ENCODE data around the gene DMD.

DMD gene

GRCh38 chrX:31320740-31321139 is 1890.6 kb downstream of the DMD start:
- peak in 1 of 2 experiments; percentile 52 for DNase-seq

DNA sequence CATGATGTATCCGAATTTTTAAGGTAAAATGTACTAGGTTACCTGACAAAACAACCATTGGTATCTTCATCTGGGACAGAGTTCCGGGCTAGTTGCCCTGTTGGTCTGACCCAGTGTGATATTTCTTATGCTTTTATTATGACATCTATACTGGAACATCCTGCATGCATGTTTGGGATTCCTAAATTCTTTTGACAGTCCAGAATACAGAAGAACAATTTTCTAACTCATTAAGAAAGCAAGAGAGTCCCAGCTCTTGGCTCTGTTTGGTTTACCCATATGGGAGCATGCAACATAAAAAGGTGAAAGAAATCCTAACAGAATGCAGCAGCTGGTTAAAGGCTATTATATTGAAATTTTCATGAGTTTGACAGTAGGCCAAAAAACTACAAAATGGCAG is 1891.8 kb downstream of the DMD start:
- no peak for DNase-seq

GRCh38 chrX:31318866-31319265 is 1892.5 kb downstream of the DMD start:
- no peak for DNase-seq

DNA sequence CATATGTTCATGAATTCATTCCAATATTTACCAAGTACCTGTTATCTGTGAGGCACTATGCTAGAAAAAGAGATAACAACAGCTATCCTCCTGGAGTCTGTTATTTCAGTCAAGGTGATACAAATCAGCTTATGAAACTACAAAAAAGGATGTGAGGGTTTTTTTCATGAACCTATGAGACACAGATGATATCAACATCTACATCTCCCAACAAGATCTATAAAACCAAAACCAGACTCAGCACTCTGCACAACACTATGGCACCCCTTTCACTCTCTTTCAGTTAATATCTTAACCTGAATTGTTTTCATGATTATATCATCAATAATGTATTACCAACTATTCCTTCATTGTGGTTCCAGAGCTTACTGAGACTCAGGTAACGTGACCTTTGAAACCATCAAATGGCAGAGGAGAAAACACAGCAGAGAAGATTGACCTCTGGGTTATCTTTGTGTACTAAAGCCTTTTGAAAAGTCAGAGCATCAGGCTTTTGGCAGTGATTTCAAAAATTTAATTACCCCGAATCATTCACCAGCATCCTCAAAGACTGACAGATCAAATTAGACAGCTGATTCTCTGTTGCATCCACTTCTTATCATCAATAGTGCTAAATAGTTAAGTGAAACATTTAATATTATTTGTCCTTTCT is 1894.9 kb downstream of the DMD start:
- no peak for DNase-seq

DNA sequence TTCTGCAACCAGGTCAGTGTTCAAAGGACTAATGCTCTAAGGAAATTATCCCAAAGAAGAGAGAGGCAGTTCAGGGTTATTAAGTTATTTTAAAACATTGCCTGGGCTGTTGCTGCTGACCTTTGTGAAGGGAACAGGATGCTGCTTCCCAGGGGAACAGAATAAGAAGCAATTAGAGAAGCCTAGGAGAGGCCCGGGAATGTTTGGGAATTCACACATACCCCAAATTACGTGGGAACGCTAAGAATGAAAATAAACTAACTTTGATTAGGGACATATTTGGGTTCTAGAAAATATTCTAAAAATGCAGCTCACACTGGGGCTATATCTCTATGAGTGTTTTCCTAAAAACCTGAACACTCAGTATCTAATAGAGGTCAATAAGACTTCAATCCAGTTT is 1896.4 kb downstream of the DMD start:
- DNase-seq, result no peak

DNA sequence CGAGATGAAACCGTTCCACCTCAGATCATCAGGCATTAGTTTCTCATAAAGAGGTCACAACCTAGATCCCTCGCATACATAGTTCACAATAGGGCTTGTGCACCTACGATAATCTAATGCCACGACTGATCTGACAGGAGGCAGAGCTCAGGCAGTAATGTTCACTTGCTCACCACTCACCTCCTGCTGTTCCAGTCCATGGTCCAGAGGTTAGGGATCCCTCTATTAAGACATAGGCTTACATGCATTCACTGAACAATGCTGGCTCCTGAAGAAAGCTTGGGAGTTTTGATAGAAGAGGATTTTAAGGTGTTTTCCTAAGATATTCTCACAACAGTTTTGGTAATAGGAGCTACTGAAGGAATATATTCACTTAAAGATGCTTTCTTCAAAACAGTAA is 1903.4 kb downstream of the DMD start:
- DNase-seq, result no peak

GRCh38 chrX:31302573-31303075 is 1908.7 kb downstream of the DMD start:
- DNase-seq, result no peak

DNA sequence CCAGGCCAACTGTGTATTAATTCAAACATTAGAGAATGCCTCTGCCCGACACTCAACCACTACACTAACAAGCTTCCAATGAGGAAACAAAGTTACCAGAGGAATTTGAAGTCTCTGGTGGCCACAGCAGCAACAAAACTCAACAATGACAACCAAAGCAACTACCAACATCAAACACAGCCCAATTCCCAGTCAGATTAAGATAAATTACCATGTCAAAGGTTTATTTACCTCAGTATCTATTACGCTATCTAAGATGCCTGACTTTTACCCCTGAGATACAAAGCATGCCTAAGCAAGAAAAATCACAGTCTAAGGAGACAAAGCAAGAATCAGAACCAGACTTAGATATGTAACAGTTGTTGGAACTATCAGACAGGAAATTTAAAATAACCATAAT is 1909.4 kb downstream of the DMD start:
- no peak for DNase-seq

GRCh38 chrX:31301203-31301602 is 1910.1 kb downstream of the DMD start:
- DNase-seq, result no peak

DNA sequence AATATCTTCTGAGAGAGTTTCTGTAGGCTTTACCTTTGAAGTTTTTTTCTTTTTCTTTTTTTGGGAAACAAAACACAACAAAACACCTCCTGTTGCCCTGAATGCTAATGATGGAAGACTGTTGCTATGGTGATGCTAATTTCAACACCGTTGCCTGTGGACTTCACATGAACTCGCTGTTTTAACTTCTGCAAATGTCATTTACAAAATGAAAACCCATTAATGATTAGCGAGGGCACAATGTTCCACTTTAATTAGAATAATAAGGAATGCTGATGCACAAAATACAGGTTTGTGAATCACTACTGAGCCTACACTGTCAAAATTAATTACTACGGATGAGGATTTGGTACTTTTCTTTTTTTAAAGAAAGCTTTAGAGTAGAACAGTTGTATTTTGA is 1912.4 kb downstream of the DMD start:
- no peak for DNase-seq

- DNase-seq, result no peak
These were observed 1913.5 kb downstream of the DMD start for GRCh38 chrX:31297881-31298280.

- no peak for DNase-seq
These were observed 1916.9 kb downstream of the DMD start for GRCh38 chrX:31294475-31294874.

- peak in 1 of 2 experiments; percentile 3 for DNase-seq
These were observed 1917.9 kb downstream of the DMD start for GRCh38 chrX:31293409-31293808.

DNA sequence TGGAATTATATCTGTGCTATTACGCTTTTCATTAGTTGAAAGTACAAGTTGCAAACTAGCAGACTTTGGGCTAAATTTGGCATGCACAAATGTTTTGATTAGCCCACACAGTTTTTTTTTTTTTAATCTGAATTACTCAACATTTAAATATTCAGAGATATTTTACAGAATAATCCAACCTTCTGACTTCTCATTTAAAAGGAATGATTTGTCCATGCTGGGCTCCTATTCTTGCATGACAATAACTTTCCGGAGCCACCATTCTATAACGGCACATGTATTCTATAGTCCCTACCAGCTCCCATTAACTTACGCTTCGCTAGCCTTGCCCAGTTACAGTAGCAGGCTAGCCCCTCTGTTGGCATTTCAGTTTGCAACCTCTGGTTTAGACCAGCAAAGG is 1920.2 kb downstream of the DMD start:
- DNase-seq, result no peak

DNA sequence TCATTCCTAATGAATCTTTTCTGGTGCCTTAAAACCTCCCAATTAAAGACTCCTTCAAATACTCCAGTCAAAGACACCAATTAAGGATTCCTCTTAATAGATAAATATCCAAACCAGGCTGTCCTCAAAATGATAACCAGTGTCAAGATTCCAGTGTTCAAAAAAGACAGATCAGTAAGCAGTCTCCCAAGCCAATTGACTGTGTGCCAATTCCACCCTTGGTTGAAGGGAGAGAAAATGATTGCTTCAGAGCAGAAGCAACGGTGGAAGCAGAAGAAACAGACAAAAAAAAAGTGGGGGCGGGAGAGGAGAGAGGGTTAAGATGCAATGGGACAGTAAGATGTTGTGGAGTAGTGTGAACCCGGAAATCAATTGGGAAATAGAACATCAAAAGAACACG is 1923.5 kb downstream of the DMD start:
- no peak for DNase-seq

GRCh38 chrX:31280580-31280979 is 1930.8 kb downstream of the DMD start:
- DNase-seq, result no peak

GRCh38 chrX:31279359-31279758 is 1932.0 kb downstream of the DMD start:
- peak in 1 of 2 experiments; percentile 25 for DNase-seq

DNA sequence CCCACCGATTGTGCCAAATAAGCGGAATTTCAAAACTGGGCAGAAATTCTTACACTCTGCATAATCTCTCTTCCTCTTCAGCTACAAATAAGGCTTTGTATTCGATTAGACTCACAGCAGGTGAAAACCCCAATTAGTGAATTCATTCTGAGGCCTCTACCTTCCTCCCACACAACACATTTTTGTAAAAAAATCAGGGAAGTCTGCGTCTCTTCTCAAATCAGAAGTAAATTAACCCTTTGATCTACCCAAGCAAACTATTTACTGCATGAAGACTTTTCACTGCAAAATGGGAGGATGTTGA is 1938.9 kb downstream of the DMD start:
- no peak for DNase-seq

DNA sequence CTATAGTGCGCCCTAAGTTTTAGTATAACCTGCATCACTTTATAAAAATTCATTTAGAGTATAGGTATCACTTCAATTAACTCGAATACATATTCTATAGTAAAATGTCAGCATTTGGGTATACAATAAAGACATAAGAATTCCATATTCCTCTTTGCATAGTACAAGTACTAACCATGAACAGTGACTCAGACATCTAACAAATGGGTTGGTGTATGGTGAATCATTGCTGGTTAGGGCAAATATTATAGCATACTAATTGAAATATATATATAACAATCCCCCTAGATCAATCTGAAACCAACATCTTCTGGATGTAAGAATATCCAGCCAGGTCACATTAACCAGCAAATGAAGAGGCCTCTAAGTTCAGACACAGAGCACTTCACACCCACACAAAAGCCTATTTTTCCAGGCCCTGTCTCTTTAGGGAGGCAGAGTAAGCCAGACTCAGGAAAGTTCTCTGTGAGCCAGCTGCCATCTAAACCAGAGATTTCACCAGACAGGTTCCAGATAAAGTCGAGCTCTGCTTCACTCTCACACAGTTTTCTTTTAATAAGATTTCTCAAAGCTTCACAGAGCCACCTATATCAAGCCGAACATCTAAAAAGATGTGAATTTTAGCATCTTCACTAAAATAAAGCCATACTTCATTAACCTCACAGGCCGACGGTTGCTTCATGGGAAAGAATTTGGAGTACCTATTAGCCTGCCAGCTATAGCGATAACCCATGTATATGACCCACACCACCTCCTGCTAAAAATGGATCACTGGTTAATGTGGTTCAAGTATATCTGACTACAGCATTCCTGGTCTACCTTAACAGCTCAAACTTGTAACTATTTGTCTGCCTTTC is 1939.5 kb downstream of the DMD start:
- no peak for DNase-seq

- DNase-seq, result no peak
These were observed 1941.4 kb downstream of the DMD start for GRCh38 chrX:31269914-31270313.

GRCh38 chrX:31268359-31268758 is 1943.0 kb downstream of the DMD start:
- DNase-seq, result no peak

GRCh38 chrX:31266203-31267076 is 1944.9 kb downstream of the DMD start:
- peak; percentile 44 to 56 for DNase-seq

DNA sequence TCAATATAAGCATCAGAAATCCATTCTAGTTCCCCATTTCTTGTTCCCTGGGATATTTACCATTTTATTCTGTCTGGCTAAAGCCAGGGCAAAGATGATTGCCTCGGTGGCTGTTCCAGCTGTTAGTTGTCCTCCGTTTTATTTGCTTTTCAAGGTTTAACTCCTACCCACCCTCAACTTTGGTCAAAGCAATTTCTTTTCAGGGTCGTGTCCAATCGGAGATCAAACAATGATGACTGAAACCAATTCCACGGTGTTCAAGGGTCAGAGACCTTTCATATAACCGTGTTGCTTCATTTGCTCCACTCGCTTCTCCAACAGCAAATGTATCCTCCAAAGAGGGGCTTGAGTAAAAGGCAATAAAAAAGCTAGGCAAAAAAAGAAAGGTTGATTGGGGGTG is 1946.0 kb downstream of the DMD start:
- DNase-seq, result no peak

- no peak for DNase-seq
These were observed 1951.0 kb downstream of the DMD start for GRCh38 chrX:31260351-31260750.

Measured in NCI-H2081 (cell line).